NCI-H526 (cell line): ENCODE data around the gene SKIC2.
"Not testable (repeated sequence)": the region's sequence is repeated elsewhere in the genome, so short reads cannot be mapped to it uniquely, and the experiment has no call there.

Source experiments
- DNase-seq, 2 experiments: peaks; one replicate each; lab custom pipeline; 2025; lab: John Stamatoyannopoulos, UW

SKIC2 gene

DNA sequence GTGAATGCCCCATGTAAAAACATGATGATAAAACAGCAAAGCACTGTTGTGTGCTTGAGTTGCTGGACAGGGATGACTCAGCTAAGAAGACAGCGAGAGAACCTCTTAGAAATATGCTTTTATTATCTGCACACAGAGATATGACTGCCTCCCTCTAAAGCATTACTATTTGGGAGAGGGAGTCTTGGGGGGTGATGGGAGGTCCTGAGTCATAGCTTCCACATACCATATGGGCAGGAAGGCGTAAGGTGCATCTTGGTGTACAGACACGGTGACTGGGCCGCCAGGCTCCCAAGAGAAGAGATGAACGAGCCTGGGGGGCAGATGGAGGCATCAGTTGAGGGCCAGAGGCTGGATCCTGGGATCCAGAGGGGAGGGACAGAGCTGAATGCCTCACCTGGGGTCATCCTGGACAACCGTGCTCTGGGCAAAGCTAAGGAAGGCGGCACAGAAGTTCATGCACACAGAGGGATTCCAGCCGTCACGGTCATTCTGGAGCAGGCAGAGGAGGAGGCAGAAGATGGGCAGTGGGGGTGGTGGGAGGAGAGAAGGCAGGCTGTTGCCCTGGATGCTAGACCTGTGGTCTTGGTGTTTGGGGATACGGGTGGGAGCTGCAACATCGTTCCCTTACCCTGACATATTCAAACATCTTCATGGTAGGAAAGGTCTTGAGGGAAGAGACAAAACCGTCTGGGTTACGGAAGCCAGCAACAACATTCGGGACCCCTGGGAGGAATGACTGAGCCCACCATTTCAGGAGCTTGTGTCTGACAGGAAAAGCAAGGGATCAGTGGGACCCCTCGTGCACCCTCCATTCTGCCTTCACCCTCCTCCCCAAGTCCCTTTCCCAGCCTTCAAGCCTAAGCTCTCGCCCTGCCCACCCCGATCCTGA is 11.0 kb downstream of the SKIC2 start:
- DNase-seq: no peak

DNA sequence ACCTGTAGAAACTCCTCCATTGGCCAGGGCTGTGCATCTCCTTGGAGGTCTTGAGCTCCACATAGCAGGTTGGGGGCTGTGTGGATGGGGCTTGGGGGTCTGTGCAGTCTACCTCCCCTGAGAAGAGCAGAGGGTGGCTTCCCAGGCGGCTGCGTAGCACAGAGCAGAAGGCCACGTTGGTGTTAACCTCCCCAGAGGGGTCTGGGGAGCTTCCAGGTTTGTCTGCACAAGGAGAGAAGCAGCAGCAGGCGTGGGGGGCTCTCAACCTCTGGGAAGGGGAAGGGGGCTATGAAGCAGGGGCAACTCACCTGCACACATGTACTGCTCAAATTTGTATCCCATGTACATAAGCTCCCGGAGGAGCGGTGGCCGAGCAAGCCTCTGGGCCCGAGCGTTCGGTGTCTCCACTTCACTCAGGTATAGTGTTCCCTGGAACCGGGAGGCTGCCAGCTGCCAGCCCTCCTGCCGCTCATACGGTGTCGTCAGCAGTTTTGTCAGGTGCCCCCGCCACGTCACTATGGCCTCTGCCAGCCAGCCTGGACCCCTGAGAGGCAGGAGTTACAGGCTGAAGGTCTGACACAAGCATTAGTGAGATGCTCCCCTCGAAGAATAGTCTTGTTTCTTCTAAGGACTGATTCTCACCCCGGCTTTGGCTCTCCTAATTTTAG is 11.8 kb downstream of the SKIC2 start:
- peak; percentile 18 to 39 for DNase-seq

DNA sequence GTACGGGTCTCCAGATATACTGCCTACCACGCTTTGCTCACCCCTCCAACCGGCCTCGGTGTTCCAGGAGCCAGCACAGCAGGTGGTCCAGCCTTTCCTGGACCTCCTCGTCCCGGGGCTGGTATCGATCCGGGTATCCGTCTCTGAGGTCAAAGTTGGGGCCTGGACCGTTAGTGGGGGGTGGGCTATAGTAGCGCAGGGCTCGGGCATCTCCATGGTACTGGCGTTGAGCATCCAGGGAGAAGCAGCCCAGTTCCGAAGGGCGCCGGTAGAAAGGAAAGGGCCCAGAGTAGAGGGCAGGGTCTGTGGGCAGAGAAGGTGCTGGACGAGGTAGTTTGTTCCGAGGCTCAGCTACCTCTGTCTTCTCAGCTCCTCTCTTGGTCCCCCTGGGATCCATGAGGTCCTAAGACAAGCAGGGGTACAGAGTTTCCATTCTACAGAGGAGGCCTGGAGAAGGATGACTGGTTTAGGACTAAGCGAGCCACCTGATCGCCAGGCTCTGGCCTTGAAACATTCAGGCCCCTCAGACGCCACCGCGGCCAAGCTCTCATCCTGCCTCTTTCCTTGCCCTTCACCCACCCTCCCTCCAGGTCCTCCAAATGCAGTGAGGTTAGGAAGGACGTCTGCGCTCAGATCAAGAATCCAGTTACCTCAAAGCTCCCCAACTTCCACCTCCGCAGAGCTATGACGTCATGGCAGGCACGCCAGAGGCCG is 12.5 kb downstream of the SKIC2 start:
- no peak for DNase-seq

DNA sequence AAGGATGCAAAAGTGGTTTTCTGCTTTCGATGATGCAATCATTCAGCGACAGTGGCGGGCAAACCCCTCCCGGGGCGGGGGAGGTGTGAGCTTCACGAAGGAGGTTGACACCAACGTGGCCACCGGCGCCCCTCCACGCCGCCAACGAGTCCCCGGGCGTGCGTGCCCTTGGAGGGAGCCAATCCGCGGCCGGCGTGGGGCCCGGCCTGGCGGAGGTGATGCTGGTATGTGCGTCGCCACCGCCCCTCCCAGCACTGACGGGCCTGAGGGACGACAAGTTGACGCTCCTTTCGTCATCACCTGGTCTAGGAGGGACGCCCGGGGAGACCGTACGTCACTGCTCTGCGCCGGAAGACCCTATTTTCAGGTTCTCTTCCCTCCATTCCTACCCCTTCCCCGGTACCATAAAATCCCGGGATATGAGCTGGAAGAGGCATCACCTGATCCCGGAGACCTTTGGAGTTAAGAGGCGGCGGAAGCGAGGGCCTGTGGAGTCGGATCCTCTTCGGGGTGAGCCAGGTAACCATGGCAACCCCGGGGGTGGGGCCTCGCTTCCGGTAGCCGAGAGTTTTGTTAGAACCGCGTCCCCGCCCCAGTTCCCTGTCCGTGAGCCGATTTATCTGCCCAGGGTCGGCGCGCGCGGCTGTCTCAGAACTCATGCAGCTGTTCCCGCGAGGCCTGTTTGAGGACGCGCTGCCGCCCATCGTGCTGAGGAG is 13.2 kb downstream of the SKIC2 start, which contains the start of gene DXO:
TSS of gene DXO (minus strand) at position 146 of the 716 bp plus-strand sequence. CDS start 463 bp downstream, outside the sequence.
- DNase-seq: peak; percentile 97 to 98

DNA sequence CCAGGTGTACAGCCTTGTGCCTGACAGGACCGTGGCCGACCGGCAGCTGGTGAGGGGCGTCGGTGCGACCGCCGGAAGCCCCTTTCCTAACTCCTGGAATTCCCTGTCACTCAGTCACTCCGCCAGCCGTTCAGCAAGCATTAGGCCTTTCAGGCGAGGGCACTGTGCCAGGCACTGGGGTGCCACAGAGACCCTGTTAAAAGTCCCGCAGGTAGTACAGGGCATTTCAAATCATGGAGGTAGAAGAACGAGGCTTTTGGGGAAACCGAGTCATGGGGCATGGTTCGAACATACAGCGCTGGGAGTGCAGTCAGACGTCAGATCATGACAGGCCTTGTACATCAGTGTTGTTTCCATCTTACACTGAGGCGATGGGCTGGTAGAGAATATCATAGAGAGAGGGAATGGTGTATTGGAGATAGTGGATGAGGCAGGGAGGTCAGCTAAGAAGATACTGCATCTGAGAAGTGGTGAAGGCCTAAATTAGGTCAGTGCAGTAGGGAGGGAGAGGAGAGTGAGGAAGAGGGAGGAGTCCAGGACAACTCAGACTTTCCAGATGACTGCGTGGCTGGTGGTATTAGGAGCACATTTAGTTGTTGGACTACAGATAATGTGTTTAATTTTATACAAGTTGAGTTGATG is 13.9 kb downstream of the SKIC2 start:
- DNase-seq: no peak

DNA sequence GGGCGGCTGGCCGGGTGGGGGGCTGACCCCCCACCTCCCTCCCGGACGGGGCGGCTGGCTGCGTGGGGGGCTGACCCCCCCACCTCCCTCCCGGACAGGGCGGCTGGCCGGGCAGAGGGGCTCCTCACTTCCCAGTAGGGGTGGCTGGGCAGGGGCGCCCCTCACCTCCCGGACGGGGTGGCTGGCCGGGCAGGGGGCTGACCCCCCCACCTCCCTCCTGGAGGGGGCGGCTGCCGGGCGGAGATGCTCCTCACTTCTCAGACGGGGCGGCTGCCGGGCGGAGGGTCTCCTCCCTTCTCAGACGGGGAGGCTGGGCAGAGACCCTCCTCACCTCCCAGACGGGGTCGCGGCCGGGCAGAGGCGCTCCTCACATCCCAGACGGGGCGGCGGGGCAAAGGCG is 17.1 kb downstream of the SKIC2 start:
- not testable (repeated sequence) for DNase-seq

DNA sequence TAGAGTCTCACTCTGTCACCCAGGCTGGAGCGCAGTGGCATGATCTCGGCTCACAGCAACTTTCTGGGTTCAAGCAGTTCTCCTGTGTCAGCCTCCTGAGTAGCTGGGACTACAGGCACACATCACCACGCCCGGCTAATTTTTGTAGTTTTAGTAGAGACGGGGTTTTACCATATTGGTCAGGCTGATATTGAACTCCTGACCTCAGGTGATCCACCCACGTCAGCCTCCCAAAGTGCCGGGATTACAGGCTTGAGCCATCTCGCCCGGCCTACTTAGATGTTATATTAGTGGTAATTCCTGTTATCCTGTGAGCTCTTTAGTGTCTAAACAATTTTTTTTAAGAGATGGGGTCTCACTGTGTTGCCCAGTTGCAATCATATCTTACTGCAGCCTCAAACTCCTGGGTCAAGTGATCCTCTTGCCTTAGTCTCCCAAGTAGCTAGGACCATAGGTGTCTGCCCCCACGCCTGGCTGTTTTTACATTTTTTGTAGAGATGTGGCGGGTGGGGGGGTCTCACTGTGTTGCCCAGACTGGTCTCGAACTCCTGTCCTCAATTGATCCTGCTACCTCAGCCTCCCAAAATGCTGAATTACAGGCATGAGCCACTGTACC is 18.9 kb downstream of the SKIC2 start:
- no peak for DNase-seq

DNA sequence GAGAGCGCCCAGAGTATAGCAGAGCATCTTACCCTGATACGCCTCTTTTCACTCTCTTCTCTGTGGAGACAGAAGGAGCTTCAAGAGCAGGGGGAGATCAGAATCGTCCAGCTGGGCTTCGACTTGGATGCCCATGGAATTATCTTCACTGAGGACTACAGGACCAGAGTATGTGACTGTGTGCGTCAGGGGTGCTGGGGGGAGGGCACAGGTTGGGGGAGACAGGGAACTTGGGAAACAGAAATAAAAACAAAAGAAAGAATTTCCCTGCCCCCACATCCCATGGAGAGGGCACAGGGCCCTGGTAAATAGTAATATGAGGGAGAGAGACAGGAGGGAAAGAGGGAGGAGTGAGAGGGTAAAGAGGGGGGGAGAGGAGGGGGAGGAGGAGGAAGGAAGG is 19.9 kb downstream of the SKIC2 start:
- no peak for DNase-seq

DNA sequence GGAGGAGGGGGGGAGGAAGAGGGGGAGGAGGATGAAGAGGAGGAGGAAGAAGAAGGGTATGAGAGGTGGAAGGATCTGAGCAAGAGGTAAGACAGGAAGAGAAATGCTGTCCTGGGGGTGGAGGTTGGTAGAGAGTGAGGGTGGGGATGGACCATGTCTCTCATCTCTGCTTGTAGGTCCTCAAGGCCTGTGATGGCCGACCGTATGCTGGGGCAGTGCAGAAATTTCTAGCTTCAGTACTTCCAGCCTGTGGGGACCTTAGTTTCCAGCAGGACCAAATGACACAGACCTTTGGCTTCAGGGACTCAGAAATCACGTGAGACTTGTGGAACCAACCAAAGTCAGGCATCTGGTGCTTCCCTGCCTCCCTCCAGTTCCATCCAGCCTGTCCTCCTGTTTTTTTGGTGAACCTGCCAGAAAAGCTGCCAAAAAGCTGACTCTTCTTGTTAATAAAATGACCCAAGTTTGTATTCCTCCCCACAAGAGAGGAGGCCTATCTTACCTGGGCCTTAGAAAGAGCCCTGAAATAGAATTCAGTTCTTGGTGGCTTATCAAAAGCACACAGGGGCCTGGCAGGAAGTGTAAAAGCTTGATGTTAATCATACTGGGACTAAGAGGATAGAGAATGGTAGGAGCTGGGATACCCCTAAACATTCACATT is 20.4 kb downstream of the SKIC2 start:
- no peak for DNase-seq

DNA sequence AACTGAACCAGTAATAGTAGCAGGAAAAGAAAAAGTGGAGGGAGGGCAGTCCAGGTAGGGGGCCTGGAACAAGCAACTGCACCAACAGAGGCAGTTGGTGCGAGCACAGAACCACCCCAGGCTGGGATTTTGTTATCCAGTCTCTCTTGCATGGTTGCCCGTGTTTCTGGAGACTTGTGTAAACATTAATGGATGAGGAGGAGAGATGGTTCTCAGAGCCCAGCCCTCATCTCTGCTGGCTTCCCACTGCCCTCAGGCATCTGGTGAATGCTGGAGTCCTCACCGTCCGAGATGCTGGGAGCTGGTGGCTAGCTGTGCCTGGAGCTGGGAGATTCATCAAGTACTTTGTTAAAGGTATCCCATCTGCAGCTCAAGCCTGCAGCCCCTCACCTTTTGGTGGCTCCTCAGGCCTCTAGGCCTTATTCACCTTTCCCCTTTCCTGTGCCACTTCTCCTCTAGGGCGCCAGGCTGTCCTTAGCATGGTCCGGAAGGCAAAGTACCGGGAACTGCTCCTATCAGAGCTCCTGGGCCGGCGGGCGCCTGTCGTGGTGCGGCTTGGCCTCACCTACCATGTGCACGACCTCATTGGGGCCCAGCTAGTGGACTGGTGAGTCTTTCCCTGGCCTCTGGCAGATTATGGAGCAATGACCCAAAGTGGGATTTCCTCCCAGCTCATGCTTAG is 21.4 kb downstream of the SKIC2 start:
- DNase-seq: not testable (repeated sequence)

DNA sequence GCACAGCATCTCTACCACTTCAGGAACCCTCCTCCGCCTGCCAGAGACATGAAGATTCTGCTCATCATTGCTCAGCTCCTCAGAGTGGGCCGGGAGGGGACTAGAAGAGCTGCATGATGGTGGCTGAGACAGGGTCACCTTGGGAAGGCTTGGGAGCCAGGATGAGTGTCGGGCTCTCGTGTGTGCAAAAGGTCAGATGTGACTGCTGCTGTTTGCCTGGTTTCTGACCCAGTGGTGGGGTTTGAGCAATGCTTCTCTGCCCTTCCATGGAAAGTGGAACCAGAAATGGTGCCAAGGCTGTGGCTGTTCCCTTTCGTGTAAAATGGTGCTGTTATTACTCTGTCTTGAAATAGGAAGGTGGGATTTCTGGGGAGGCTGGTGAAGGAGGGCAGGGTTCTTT is 22.0 kb downstream of the SKIC2 start:
- not testable (repeated sequence) for DNase-seq

DNA sequence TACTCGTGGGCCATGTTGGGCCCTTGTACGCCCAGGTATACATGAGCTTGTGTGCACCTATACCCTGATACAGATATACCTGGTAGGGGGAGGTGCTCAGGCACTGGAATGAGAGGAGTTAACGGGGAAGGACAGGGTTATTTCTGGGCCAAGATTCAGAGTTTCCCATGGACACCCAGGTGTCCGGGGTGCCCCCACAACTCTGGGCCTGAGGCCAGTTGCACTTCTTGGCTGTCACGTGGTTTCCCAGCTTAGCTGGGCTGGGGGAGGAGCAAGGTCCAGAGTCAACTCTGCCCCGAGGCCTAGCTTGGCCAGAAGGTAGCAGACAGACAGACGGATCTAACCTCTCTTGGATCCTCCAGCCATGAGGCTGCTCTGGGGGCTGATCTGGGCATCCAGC is 22.8 kb downstream of the SKIC2 start, which contains the start of gene C4A:
TSS of gene C4A (plus strand) at position 314 of the 400 bp plus-strand sequence. CDS start at position 365, 51 bp downstream.
- not testable (repeated sequence) for DNase-seq

DNA sequence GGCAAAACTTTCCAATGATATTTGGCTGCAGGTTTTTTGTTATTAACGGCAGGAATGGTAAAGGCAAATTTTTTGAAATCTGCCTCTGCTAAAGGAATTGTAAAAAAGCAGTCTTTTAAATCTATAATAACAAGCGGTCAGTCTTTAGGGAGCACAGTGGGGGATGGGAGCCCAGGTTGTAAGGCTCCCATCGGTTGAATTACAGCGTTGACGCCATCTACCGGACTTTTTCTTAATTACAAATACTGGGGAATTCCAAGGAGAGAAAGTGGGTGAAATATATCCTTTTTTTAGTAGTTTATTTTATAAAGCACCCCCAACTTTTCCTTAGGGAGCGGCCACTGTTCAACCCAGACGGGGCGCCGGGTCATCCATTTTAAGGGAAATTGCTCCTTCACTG is 30.4 kb downstream of the SKIC2 start:
- not testable (repeated sequence) for DNase-seq

DNA sequence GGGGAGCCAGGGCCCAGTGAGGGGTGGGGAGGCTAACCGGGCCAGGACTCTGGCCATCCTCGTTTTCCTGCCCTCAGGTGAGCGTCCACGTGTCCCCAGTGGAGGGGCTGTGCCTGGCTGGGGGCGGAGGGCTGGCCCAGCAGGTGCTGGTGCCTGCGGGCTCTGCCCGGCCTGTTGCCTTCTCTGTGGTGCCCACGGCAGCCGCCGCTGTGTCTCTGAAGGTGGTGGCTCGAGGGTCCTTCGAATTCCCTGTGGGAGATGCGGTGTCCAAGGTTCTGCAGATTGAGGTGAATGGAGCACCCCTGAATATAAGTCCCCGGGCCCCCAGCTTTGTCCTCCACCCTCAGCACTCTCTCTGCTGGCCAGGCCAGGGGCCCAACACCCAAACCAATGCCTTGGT is 35.4 kb downstream of the SKIC2 start:
- DNase-seq: not testable (repeated sequence)

DNA sequence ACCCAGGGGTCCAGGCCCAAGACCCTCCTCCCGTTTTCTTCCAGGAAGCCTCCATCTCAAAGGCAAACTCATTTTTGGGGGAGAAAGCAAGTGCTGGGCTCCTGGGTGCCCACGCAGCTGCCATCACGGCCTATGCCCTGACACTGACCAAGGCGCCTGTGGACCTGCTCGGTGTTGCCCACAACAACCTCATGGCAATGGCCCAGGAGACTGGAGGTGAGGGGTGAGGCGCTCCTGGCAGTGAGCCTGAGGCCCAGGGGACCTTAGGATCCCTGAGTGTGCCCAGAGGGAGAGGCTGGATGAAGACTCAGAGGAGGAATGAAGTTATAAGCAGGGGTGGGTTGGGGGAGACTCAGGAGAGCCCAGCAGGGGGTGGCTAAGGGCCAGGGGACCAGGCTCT is 37.4 kb downstream of the SKIC2 start:
- DNase-seq: not testable (repeated sequence)

DNA sequence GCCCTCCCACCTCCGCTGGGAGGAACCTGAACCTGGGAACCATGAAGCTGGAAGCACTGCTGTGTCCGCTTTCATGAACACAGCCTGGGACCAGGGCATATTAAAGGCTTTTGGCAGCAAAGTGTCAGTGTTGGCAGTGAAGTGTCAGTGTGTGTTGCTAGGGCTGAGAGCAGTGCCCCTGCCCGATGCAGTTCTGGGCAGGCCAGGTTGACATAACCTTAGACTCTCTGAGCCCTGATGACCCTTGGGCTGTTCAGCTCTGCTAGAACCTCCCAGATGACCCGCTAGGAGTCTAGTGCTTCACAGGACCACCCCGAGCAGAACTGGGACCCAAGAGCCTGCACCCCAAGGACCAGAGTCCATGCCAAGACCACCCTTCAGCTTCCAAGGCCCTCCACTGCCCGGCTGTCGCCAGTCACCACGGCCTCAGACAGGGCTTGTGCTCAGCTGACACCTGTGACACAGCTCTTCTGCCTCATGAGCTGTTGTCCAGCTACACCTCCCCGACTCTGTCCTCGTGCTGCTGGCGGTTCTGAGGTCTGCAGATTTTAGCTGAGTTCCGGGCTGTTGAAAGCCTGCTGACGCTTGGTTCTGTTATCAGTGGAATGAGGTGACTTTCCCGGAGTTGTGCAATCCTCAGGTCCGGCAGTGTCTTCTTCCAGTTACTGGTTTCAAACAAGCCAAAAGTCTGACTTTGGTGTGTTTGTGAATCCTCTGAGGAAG is 43.7 kb downstream of the SKIC2 start:
- not testable (repeated sequence) for DNase-seq

DNA sequence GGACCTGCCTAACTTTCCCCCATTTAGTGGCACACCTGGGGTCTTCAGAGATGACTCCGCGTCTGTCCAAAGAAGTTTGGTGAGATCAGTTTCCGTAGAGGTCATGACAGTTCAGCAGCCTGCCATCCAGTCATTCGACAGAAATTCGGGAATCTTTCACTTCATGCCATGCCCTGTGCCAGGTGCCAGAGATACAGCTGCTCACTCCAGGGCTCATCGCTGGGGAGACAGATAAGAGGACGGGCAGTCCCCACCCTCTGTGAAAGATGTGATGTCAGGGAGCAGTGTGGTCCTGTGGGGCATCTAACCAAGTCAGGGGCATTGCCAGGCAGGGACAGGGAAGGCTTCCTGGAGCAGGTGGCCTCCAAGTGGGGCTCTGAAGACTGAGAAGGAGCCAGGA is 44.3 kb downstream of the SKIC2 start:
- DNase-seq: not testable (repeated sequence)

DNA sequence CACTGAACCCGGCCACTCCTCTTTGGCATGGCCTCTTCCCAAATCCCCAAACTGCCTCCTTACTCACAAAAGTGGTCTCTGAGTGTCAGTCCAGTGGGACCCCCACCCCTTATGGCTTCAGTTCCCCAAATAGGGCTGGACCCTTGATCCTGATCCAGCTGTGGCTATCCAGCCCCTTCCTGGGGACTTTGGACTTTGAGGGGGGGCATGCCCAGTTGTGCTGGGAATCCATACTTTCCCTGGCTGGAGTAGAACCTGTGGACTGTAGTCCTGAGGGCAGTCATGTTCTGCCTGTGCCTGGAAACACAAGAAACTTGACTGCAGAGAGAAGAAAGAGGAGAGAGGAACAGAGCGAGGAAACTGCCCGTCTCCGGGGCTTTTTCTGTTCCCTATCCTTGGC is 45.4 kb downstream of the SKIC2 start:
- not testable (repeated sequence) for DNase-seq
